ENCODE results near the gene DPCD. TPM values are rescaled to one million over a fixed set of nuclear protein-coding genes. Genes with fewer than 3 reads are reported as not detected.

The DPCD gene
- total RNA-seq, 1 experiment from 2014 or later: 39.5 TPM

- peak overlapping the region; percentile 47; the same call in 1 of the 2 replicates for H3K27ac ChIP-seq (ENCODE audit: low read depth, low read length)
- H3K9me2 ChIP-seq (ENCODE audit: insufficient read depth): no peaks in the 10 kb centered on the region
- CTCF ChIA-PET: interaction anchor here (0.7 to 3.8 kb wide), 31 partner anchors 10 to 1363 kb away, joined by 3 to 130 read pairs (median 6); partner anchors contain the start of genes DPCD and POLL
- no peaks in the 10 kb centered on the region for H3K9me3 ChIP-seq (ENCODE audit: control insufficient read depth in 1 of 2, insufficient read depth in 1 of 2, low read depth in 1 of 2, low read length in 2 of 2)
- H3K4me1 ChIP-seq (ENCODE audit: control insufficient read depth in 1 of 2, insufficient read depth in 2 of 2, low read length in 2 of 2): peaks cover 11 to 22% of the 10 kb centered on the region in 2 experiments
- DNase-seq (ENCODE audit: low read depth, low spot score) (peak; percentile 6), ATAC-seq (peak; percentile 53)
- no peaks in the 10 kb centered on the region for H3K27me3 ChIP-seq (ENCODE audit: insufficient read depth, low read length)
- peak overlapping the region; percentile 72 for H3K9ac ChIP-seq (ENCODE audit: low read length)
- no peaks in the 10 kb centered on the region for H4K20me1 ChIP-seq (ENCODE audit: insufficient read depth)
- intact Hi-C loops (cut with micrococcal nuclease): loop anchor here (1.0 to 10.0 kb wide), 5 partner anchors 270 to 506 kb away; partner anchors contain the start of gene KAZALD1
- no TSS peak for BruUV-seq (replicated peaks)
- TF ChIP-seq ZFX (IDR thresholded peaks at IDR 0.05) (peak; percentile 74; the same call in 1 of the 2 replicates), POLR2AphosphoS5 (IDR thresholded peaks at IDR 0.05; ENCODE audit: low read depth, low read length) (peak; percentile 2; the same call in 1 of the 2 replicates), SRF (IDR thresholded peaks at IDR 0.05; ENCODE audit: low read depth) (no peak), REST (IDR thresholded peaks at IDR 0.05; ENCODE audit: low read depth) (no peak), ZBTB33 (IDR thresholded peaks at IDR 0.05; ENCODE audit: extremely low read depth, insufficient replicate concordance, low read length) (no peak), SP1 (IDR thresholded peaks at IDR 0.05; ENCODE audit: low read depth) (no peak), CTCF (IDR thresholded peaks at IDR 0.05 in 2 of 3, conservative IDR thresholded peaks at IDR 0.05 in 1 of 3; ENCODE audit: borderline replicate concordance in 1 of 3, insufficient read depth in 1 of 3, low read depth in 2 of 3, low read length in 2 of 3) (peak in 1 of 3 experiments; percentile 17; a peak in 1 of 6 replicates), ELF1 (IDR thresholded peaks at IDR 0.05; ENCODE audit: borderline replicate concordance, low read depth) (no peak), EGR1 (IDR thresholded peaks at IDR 0.05; ENCODE audit: low read depth) (no peak), ZNF274 (IDR thresholded peaks at IDR 0.05; ENCODE audit: low read depth, low read length) (no peak)
- H3K36me3 ChIP-seq (ENCODE audit: control insufficient read depth in 1 of 2, insufficient read depth in 2 of 2, low read length in 2 of 2): no peaks in the 10 kb centered on the region
- POLR2A ChIA-PET: interaction anchor here (0.7 to 2.8 kb wide), 3 partner anchors 269 to 358 kb away, joined by 3 to 14 read pairs (median 4); no protein-coding TSS in a partner anchor
- no peaks in the 10 kb centered on the region for H3K79me2 ChIP-seq (ENCODE audit: insufficient read depth, low read length)
- peak overlapping the region; percentile 91 for H2AFZ ChIP-seq (ENCODE audit: low read depth, low read length, poor library complexity, severe bottlenecking)
- RAD21 ChIA-PET (ENCODE audit: low non-redundant PET in 1 of 2, low total read pairs in 2 of 2, uncharacterized antibody in 2 of 2, unreplicated experiment in 2 of 2): interaction anchor here (0.6 to 3.7 kb wide), 12 partner anchors 17 to 475 kb away, joined by 3 to 31 read pairs (median 4); partner anchors contain the start of genes BTRC (in 1 of the 2), DPCD (in 1 of the 2) and POLL (in 1 of the 2)
- H3K4me2 ChIP-seq (ENCODE audit: low read length): peak overlapping the region; percentile 100
- H3K4me3 ChIP-seq (replicated peaks in 1 of 2; ENCODE audit: low read depth in 1 of 2, low read length in 2 of 2): peak overlapping the region; percentile 62 to 66
Observed at GRCh38 chr10:101570428-101571270, 17.5 kb upstream of the DPCD start.

All from HCT116 (cell line).